K562 (cell line): ENCODE data around the gene LRMDA. TPM values are rescaled to one million over a fixed set of nuclear protein-coding genes. Genes with fewer than 3 reads are reported as not detected.

ENCODE experiments used
- GTF2F1 ChIP-seq: IDR thresholded peaks from 2 replicates; pipeline ENCODE4 v1.6.1; 2011; ENCODE audit warnings: low read depth, low read length, improper control_type of control experiment
- KLF13 ChIP-seq: fragments of 450-650 bp; IDR thresholded peaks from 2 replicates; pipeline ENCODE4 v1.6.1; 2016; ENCODE audit warnings: missing genetic modification characterization, low read depth, mild to moderate bottlenecking, missing compliant biosample characterization, moderate library complexity, borderline replicate concordance
- PATZ1 ChIP-seq: fragments of 250-450 bp; sonication (Bioruptor Pico); IDR thresholded peaks from 2 replicates; pipeline ENCODE4 v1.5.0; 2020; ENCODE audit warnings: mild to moderate bottlenecking, borderline replicate concordance
- THAP7 ChIP-seq: fragments of 250-450 bp; sonication (Bioruptor Pico); IDR thresholded peaks from 2 replicates; pipeline ENCODE4 v1.5.0; 2021
- XRCC5 ChIP-seq: fragments of 200-400 bp; formaldehyde crosslinking; IDR thresholded peaks from 2 replicates; pipeline ENCODE4 v1.6.1; 2017; ENCODE audit warnings: low read depth, mild to moderate bottlenecking, low read length
- ZNF395 ChIP-seq: fragments of 200-800 bp; sonication (Bioruptor generic); IDR thresholded peaks from 2 replicates; pipeline ENCODE4 v1.6.1; 2017; ENCODE audit warnings: missing genetic modification characterization, missing compliant biosample characterization
- polyA plus RNA-seq, 8 experiments: library from polyadenylated mRNA; depleted of rRNA in 4 of 8; stranded (reverse) in 5 of 8; unstranded in 3 of 8; fragments of >200 nt; fragmentation: Nextera tagmentation in 2 of 8; fragmentation: Illumina TruSeq in 1 of 8; extraction: Ambion mirVana in 2 of 8; extraction: Trizol in 1 of 8; gene quantifications; 2 replicates each; pipeline versions ENCODE4 v1.2.1 to v1.2.3, GENCODE V29; 2011 to 2014; ENCODE audit warnings: inconsistent platforms in 1 of 8, missing spikeins in 1 of 8
- total RNA-seq, 7 experiments: library from RNA; depleted of rRNA in 6 of 7; stranded (reverse); fragments of >200 nt in 6 of 7; fragmentation: Illumina TruSeq in 2 of 7; extraction: Trizol in 2 of 7; gene quantifications; 2 replicates each; pipeline versions ENCODE4 v1.2.1 to v1.2.3, GENCODE V29; 2011 to 2021; ENCODE audit warnings: low replicate concordance in 1 of 7

Gene LRMDA
- total and polyA plus RNA-seq, 9 of the 15 experiments (the other 6 are each of a cell fraction or from before 2014, with no cell fraction given) = 0.25 TPM; not detected in 8

GRCh38 chr10:76309741-76310587 is 878.5 kb downstream of the LRMDA start (continued):
- no peak for TF ChIP-seq ZNF395 (CRISPR knock-in tag)
- TF ChIP-seq KLF13 (tag) = no peak
- TF ChIP-seq THAP7 (CRISPR knock-in tag) = no peak
- no peak for TF ChIP-seq XRCC5
- TF ChIP-seq PATZ1 (CRISPR knock-in tag) = no peak
- no peak for TF ChIP-seq GTF2F1
